ENCODE data around the gene P2RX2. TPM values are rescaled to one million over a fixed set of nuclear protein-coding genes. Genes with fewer than 3 reads are reported as not detected.

P2RX2 gene
- total and polyA plus RNA-seq, 4 donors: not detected

- no peak overlapping the region for H3K27ac ChIP-seq (ENCODE audit: low read depth in 1 of 2, low read length in 2 of 2)
- 93% methylated on average over 10 of the region's 10 CpGs for WGBS
- no peaks in the 10 kb centered on the region for H3K9me3 ChIP-seq (ENCODE audit: control insufficient read depth in 4 of 4, low read length in 3 of 4)
- H3K9ac ChIP-seq (ENCODE audit: low read depth in 1 of 2, low read length in 2 of 2): no peak overlapping the region
- TF ChIP-seq JUND (IDR thresholded peaks at IDR 0.05) (no peak), FOXA2 (IDR thresholded peaks at IDR 0.05) (no peak), MAX (IDR thresholded peaks at IDR 0.05) (no peak), RAD21 (IDR thresholded peaks at IDR 0.05) (no peak), HNF4G (IDR thresholded peaks at IDR 0.05) (no peak), SP1 (IDR thresholded peaks at IDR 0.05) (no peak), FOXA1 (IDR thresholded peaks at IDR 0.05) (no peak), GABPA (IDR thresholded peaks at IDR 0.05 in 1 of 2, conservative IDR thresholded peaks at IDR 0.05 in 1 of 2) (no peak), HNF4A (conservative IDR thresholded peaks at IDR 0.05) (no peak), NR2F2 (IDR thresholded peaks at IDR 0.05) (no peak), EGR1 (IDR thresholded peaks at IDR 0.05; ENCODE audit: low read depth in 2 of 2) (no peak), TAF1 (conservative IDR thresholded peaks at IDR 0.05) (no peak), ZBTB33 (IDR thresholded peaks at IDR 0.05) (no peak), RXRA (IDR thresholded peaks at IDR 0.05) (no peak)
- TF ChIP-seq, protein P1, sequence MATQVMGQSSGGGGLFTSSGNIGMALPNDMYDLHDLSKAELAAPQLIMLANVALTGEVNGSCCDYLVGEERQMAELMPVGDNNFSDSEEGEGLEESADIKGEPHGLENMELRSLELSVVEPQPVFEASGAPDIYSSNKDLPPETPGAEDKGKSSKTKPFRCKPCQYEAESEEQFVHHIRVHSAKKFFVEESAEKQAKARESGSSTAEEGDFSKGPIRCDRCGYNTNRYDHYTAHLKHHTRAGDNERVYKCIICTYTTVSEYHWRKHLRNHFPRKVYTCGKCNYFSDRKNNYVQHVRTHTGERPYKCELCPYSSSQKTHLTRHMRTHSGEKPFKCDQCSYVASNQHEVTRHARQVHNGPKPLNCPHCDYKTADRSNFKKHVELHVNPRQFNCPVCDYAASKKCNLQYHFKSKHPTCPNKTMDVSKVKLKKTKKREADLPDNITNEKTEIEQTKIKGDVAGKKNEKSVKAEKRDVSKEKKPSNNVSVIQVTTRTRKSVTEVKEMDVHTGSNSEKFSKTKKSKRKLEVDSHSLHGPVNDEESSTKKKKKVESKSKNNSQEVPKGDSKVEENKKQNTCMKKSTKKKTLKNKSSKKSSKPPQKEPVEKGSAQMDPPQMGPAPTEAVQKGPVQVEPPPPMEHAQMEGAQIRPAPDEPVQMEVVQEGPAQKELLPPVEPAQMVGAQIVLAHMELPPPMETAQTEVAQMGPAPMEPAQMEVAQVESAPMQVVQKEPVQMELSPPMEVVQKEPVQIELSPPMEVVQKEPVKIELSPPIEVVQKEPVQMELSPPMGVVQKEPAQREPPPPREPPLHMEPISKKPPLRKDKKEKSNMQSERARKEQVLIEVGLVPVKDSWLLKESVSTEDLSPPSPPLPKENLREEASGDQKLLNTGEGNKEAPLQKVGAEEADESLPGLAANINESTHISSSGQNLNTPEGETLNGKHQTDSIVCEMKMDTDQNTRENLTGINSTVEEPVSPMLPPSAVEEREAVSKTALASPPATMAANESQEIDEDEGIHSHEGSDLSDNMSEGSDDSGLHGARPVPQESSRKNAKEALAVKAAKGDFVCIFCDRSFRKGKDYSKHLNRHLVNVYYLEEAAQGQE (IDR thresholded peaks at IDR 0.05): no peak
- TF ChIP-seq, protein P2, sequence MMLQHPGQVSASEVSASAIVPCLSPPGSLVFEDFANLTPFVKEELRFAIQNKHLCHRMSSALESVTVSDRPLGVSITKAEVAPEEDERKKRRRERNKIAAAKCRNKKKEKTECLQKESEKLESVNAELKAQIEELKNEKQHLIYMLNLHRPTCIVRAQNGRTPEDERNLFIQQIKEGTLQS (IDR thresholded peaks at IDR 0.05): no peak
- peaks cover 12 to 69% (median 38%) of the 10 kb centered on the region in 4 donors for H3K36me3 ChIP-seq (ENCODE audit: control insufficient read depth in 4 of 4, insufficient read depth in 3 of 4, low read depth in 1 of 4, low read length in 3 of 4)
- H3K4me1 ChIP-seq (ENCODE audit: control insufficient read depth in 4 of 4, insufficient read depth in 4 of 4, low read length in 3 of 4): no peaks in the 10 kb centered on the region
- H3K4me3 ChIP-seq (ENCODE audit: low read depth in 1 of 3, low read length in 3 of 3): no peak overlapping the region
- no peak for DNase-seq (ENCODE audit: low spot score)
- no peaks in the 10 kb centered on the region for H3K27me3 ChIP-seq (ENCODE audit: control insufficient read depth in 4 of 4, insufficient read depth in 4 of 4, low read length in 3 of 4)
Measured at GRCh38 chr12:132640936-132641335, 22.4 kb downstream of the P2RX2 start.

GRCh38 chr12:132641811-132642650 lies 23.5 kb downstream of the P2RX2 start:
- DNase-seq (ENCODE audit: low spot score): no peak
- no peak overlapping the region for H3K4me3 ChIP-seq (ENCODE audit: low read depth in 1 of 3, low read length in 3 of 3)
- TF ChIP-seq HNF4G (IDR thresholded peaks at IDR 0.05): no peak
- TF ChIP-seq EGR1 (IDR thresholded peaks at IDR 0.05; ENCODE audit: low read depth in 2 of 2): no peak
- TF ChIP-seq RXRA (IDR thresholded peaks at IDR 0.05): no peak
- TF ChIP-seq TAF1 (conservative IDR thresholded peaks at IDR 0.05): no peak
- TF ChIP-seq, protein P1 (IDR thresholded peaks at IDR 0.05): no peak
- TF ChIP-seq SP1 (IDR thresholded peaks at IDR 0.05): no peak
- no peak for TF ChIP-seq JUND (IDR thresholded peaks at IDR 0.05)
- TF ChIP-seq YY1 (IDR thresholded peaks at IDR 0.05): no peak
- no peak for TF ChIP-seq HNF4A (conservative IDR thresholded peaks at IDR 0.05)
- TF ChIP-seq GABPA (IDR thresholded peaks at IDR 0.05 in 1 of 2, conservative IDR thresholded peaks at IDR 0.05 in 1 of 2): no peak
- no peak for TF ChIP-seq RAD21 (IDR thresholded peaks at IDR 0.05)
- TF ChIP-seq CTCF (IDR thresholded peaks at IDR 0.05; ENCODE audit: low read depth, low read length, missing input control): no peak
- TF ChIP-seq FOXA2 (IDR thresholded peaks at IDR 0.05): no peak
- no peaks in the 10 kb centered on the region for H3K9me3 ChIP-seq (ENCODE audit: control insufficient read depth in 4 of 4, low read length in 3 of 4)
- H3K36me3 ChIP-seq (ENCODE audit: control insufficient read depth in 4 of 4, insufficient read depth in 3 of 4, low read depth in 1 of 4, low read length in 3 of 4): peaks cover 12 to 66% (median 36%) of the 10 kb centered on the region in 4 donors
- no peak overlapping the region for H3K27ac ChIP-seq (ENCODE audit: low read depth in 1 of 2, low read length in 2 of 2)
- H3K4me1 ChIP-seq (ENCODE audit: control insufficient read depth in 4 of 4, insufficient read depth in 4 of 4, low read length in 3 of 4): no peaks in the 10 kb centered on the region
- H3K9ac ChIP-seq (ENCODE audit: low read depth in 1 of 2, low read length in 2 of 2): no peak overlapping the region
- 94% methylated on average over 28 of the region's 28 CpGs for WGBS
- no peaks in the 10 kb centered on the region for H3K27me3 ChIP-seq (ENCODE audit: control insufficient read depth in 4 of 4, insufficient read depth in 4 of 4, low read length in 3 of 4)

All from liver (tissue), 9 donors.